SU-DHL-6 (cell line): Measurements from ENCODE around the gene AGPAT4.
"Not testable (repeated sequence)": the region's sequence is repeated elsewhere in the genome, so short reads cannot be mapped to it uniquely, and the experiment has no call there.

Source experiments
- H2AFZ ChIP-seq: fragments of 200-600 bp; sonication (generic); 2 replicates; pipeline ENCODE4 v1.6.1; 2014; ENCODE audit warnings: low read depth, mild to moderate bottlenecking, moderate library complexity, mixed read lengths, antibody characterized with exemption, low read length; ENCODE audit not compliant: severe bottlenecking
- H3F3A ChIP-seq: fragments of 200-600 bp; shearing (Covaris generic); 2 replicates; pipeline ENCODE4 v1.6.0; 2016; ENCODE audit warnings: antibody characterized with exemption, mild to moderate bottlenecking; ENCODE audit not compliant: insufficient read depth
- H3K27ac ChIP-seq: fragments of 200-600 bp; sonication (generic); 2 replicates; pipeline ENCODE4 v1.5.1; 2016; ENCODE audit warnings: low read depth, mild to moderate bottlenecking, low read length, moderate library complexity, mixed read lengths
- H3K27me3 ChIP-seq: fragments of 200-600 bp; sonication (generic), shearing (Covaris generic); 2 replicates; pipeline ENCODE4 v1.6.0; 2014; ENCODE audit warnings: mild to moderate bottlenecking, low read length
- H3K36me3 ChIP-seq: fragments of 200-600 bp; sonication (generic); 2 replicates; pipeline ENCODE4 v1.6.1; 2014; ENCODE audit warnings: mild to moderate bottlenecking, low read length, mixed read lengths
- H3K4me2 ChIP-seq: fragments of 300-600, 200-600 bp; shearing (Covaris generic), sonication (generic); 2 replicates; pipeline ENCODE4 v1.6.0; 2014; ENCODE audit warnings: low read length, low read depth, mild to moderate bottlenecking; ENCODE audit not compliant: poor library complexity, severe bottlenecking
- H3K4me3 ChIP-seq: fragments of 200-600 bp; sonication (generic); 2 replicates; pipeline ENCODE4 v1.5.1; 2014; ENCODE audit warnings: antibody characterized with exemption, low read length, mild to moderate bottlenecking, mixed read lengths; ENCODE audit not compliant: insufficient read depth, poor library complexity, severe bottlenecking
- H3K79me2 ChIP-seq: fragments of 200-600 bp; sonication (generic); 2 replicates; pipeline ENCODE4 v1.6.1; 2014; ENCODE audit warnings: mild to moderate bottlenecking, low read length, moderate library complexity; ENCODE audit not compliant: insufficient read depth
- H3K9ac ChIP-seq: fragments of 200-600 bp; sonication (generic); 2 replicates; pipeline ENCODE4 v1.7.0; 2014; ENCODE audit warnings: mild to moderate bottlenecking, low read length
- H3K9me2 ChIP-seq: fragments of 200-600 bp; sonication (generic); replicated peaks from 2 replicates; pipeline ENCODE4 v1.6.1; 2014; ENCODE audit warnings: low read length; ENCODE audit not compliant: insufficient read depth
- H3K9me3 ChIP-seq: fragments of 200-600 bp; sonication (generic); 2 replicates; pipeline ENCODE4 v1.6.1; 2014; ENCODE audit warnings: low read length, mixed read lengths; ENCODE audit not compliant: insufficient read depth
- H4K20me1 ChIP-seq: fragments of 200-600 bp; sonication (generic); 2 replicates; pipeline ENCODE4 v1.6.1; 2014; ENCODE audit warnings: low read depth, mild to moderate bottlenecking, antibody characterized with exemption, low read length, moderate library complexity, mixed read lengths
- EZH2phosphoT487 ChIP-seq: fragments of 200-600 bp; sonication (generic), shearing (Covaris generic); conservative IDR thresholded peaks from 2 replicates; pipeline ENCODE4 v1.6.1; 2018; ENCODE audit warnings: mild to moderate bottlenecking, antibody characterized with exemption, low read length, moderate library complexity, mixed read lengths
- TF ChIP-seq, protein P1 (sequence below): fragments of 200-600 bp; sonication (generic); IDR thresholded peaks from one replicate; pipeline ENCODE4 v1.5.1; 2017; ENCODE audit warnings: antibody characterized with exemption, mild to moderate bottlenecking, low read length, moderate library complexity; ENCODE audit not compliant: insufficient read depth, poor library complexity, severe bottlenecking

Gene AGPAT4

DNA sequence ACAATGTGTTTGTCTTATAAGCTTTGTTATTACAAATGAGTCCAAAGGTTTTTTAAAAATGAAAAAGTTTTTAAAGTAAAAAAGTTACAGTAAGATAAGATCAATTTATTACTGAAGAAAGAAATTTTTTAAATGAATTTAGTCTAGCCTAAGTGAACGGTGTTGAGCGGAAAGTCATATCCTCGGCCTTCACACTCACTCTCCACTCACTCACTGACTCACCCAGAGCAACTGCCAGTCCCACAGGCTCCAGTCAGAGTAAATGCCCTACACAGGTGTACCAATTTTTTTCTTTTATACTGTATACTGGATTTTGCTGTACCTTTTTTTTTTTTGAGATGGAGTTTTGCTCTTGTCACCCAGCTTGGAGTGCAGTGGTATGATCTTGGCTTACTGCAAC, 42.7 kb upstream of the AGPAT4 start:
- TF ChIP-seq EZH2phosphoT487 = no peak
- TF ChIP-seq, protein P1, sequence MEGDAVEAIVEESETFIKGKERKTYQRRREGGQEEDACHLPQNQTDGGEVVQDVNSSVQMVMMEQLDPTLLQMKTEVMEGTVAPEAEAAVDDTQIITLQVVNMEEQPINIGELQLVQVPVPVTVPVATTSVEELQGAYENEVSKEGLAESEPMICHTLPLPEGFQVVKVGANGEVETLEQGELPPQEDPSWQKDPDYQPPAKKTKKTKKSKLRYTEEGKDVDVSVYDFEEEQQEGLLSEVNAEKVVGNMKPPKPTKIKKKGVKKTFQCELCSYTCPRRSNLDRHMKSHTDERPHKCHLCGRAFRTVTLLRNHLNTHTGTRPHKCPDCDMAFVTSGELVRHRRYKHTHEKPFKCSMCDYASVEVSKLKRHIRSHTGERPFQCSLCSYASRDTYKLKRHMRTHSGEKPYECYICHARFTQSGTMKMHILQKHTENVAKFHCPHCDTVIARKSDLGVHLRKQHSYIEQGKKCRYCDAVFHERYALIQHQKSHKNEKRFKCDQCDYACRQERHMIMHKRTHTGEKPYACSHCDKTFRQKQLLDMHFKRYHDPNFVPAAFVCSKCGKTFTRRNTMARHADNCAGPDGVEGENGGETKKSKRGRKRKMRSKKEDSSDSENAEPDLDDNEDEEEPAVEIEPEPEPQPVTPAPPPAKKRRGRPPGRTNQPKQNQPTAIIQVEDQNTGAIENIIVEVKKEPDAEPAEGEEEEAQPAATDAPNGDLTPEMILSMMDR = no peak
- Histone ChIP-seq H4K20me1 (no peaks in the 10 kb centered on the region), H3K36me3 (no peaks in the 10 kb centered on the region), H3K9me2 (no peaks in the 10 kb centered on the region), H3K9me3 (no peaks in the 10 kb centered on the region), H3K27ac (no peak overlapping the region), H3F3A (no peaks in the 10 kb centered on the region), H3K79me2 (no peaks in the 10 kb centered on the region), H3K4me2 (no peak overlapping the region), H3K9ac (no peak overlapping the region), H2AFZ (no peak overlapping the region), H3K4me3 (no peak overlapping the region), H3K27me3 (no peaks in the 10 kb centered on the region)

- not testable (repeated sequence) for H3K9me2 ChIP-seq, H3K4me3 ChIP-seq, H3K27me3 ChIP-seq, H3F3A ChIP-seq, H2AFZ ChIP-seq, H3K9ac ChIP-seq, H3K27ac ChIP-seq, H4K20me1 ChIP-seq, H3K9me3 ChIP-seq, H3K79me2 ChIP-seq, H3K4me2 ChIP-seq, H3K36me3 ChIP-seq
These were observed 41.5 kb upstream of the AGPAT4 start for GRCh38 chr6:161315246-161315917.

DNA sequence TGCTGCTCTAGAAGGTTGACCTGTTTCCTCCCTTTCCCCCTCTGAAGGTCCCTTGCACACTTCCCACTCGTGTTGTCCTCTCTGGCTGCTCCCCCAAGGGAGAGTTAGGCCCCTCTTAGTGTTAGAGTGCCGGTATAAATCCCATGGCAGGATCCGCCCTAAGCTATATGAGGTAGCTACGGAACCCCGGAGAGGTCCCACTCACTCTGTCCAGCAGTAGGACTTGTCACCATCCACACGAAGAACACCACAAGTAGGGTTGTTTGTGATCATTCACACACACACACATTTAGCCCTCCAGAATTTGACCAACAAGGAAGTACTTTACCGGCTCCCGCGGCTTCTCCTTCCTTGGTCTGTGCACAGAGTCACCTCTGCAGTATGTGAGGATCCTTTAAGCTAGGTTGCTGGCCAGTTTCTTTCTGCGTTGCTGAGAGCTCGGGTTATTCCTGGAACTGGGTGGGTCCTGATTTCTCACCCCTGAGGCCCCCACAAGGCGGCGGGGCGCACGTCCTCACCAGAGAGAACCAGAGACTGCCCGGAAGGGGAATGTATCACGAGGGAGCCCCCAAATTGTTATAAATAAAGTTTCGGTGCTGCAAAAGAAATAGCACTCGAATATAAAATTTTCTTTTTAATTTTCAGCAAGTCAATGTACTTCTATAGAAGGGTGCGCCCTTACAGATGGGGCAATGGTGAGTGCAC, 40.8 kb upstream of the AGPAT4 start:
- not testable (repeated sequence) for H3K9me2 ChIP-seq, H3K4me2 ChIP-seq

GRCh38 chr6:161313940-161314509, 40.2 kb upstream of the AGPAT4 start:
- Histone ChIP-seq H3K9me3 (no peaks in the 10 kb centered on the region), H3K4me3 (no peak overlapping the region), H3K27me3 (no peaks in the 10 kb centered on the region), H3K79me2 (no peaks in the 10 kb centered on the region), H4K20me1 (no peaks in the 10 kb centered on the region), H3F3A (no peaks in the 10 kb centered on the region), H3K9ac (no peak overlapping the region), H3K36me3 (no peaks in the 10 kb centered on the region), H3K27ac (no peak overlapping the region), H3K4me2 (no peak overlapping the region), H2AFZ (no peak overlapping the region), H3K9me2 (no peaks in the 10 kb centered on the region)
- TF ChIP-seq EZH2phosphoT487 = no peak
- TF ChIP-seq, protein P1 = no peak

More for the DNA sequence above, 40.8 kb upstream of the AGPAT4 start:
- not testable (repeated sequence) for H3K36me3 ChIP-seq, H2AFZ ChIP-seq, H3K79me2 ChIP-seq, H3F3A ChIP-seq, H3K27me3 ChIP-seq, H4K20me1 ChIP-seq, H3K9me3 ChIP-seq, H3K4me3 ChIP-seq, H3K9ac ChIP-seq, H3K27ac ChIP-seq

GRCh38 chr6:161313475-161313874, 39.6 kb upstream of the AGPAT4 start:
- H4K20me1 ChIP-seq, H3K4me3 ChIP-seq, H3K27ac ChIP-seq, H2AFZ ChIP-seq, H3K79me2 ChIP-seq, H3K27me3 ChIP-seq, H3K4me2 ChIP-seq, H3K9me2 ChIP-seq, H3K9me3 ChIP-seq, H3K9ac ChIP-seq, H3K36me3 ChIP-seq, H3F3A ChIP-seq: not testable (repeated sequence)

- H3K36me3 ChIP-seq, H3K4me2 ChIP-seq, H3F3A ChIP-seq, H3K27me3 ChIP-seq, H3K9ac ChIP-seq, H2AFZ ChIP-seq, H3K79me2 ChIP-seq, H3K9me2 ChIP-seq, H4K20me1 ChIP-seq, H3K4me3 ChIP-seq, H3K9me3 ChIP-seq, H3K27ac ChIP-seq: not testable (repeated sequence)
These were observed 35.9 kb upstream of the AGPAT4 start for GRCh38 chr6:161309774-161310173.
